Thyroid gland (tissue), 4 donors: ENCODE measurements around the gene RCAN2. TPM values are rescaled to one million over a fixed set of nuclear protein-coding genes. Genes with fewer than 3 reads are reported as not detected.

Experiments used
- DNase-seq, 2 donors: peaks; one replicate each; pipeline ENCODE4 v3.0.0-alpha.2; 2019
- H3K27ac ChIP-seq, 3 donors: fragments of 200-600 bp; sonication (generic); 1 replicate in 2 of 3; 2 replicates in 1 of 3; pipeline ENCODE4 v1.5.1; 2016 to 2019; ENCODE audit warnings: mild to moderate bottlenecking in 1 of 3, moderate library complexity in 1 of 3
- H3K27me3 ChIP-seq: fragments of 200-600 bp; sonication (generic); one replicate; pipeline ENCODE4 v1.5.1; 2019
- H3K36me3 ChIP-seq, 2 donors: fragments of 200-600 bp; sonication (generic); one replicate each; pipeline ENCODE4 v1.5.1; 2016 to 2019
- H3K4me1 ChIP-seq, 2 donors: fragments of 200-600 bp; sonication (generic); one replicate each; pipeline ENCODE4 v1.5.1; 2017 to 2019
- H3K4me3 ChIP-seq, 3 donors: fragments of 200-600 bp; sonication (generic); replicated peaks in 1 of 3; 1 replicate in 2 of 3; 2 replicates in 1 of 3; pipeline ENCODE4 v1.5.1; 2016; ENCODE audit warnings: mild to moderate bottlenecking in 1 of 3
- H3K9me3 ChIP-seq: fragments of 200-600 bp; sonication (generic); one replicate; pipeline ENCODE4 v1.5.1; 2017
- POLR2A ChIP-seq, 2 donors: fragments of 450-650 bp; IDR thresholded peaks; one replicate each; pipeline ENCODE4 v1.6.1; 2017; ENCODE audit warnings: antibody characterized with exemption in 2 of 2, mild to moderate bottlenecking in 2 of 2, moderate library complexity in 1 of 2
- WGBS, 2 donors: methylation state at CpG; one replicate each; pipeline ENCODE4 v1.1.5; 2017; 5-methylcytosine and 5-hydroxymethylcytosine counted together
- intact Hi-C: fragments of 100-400 bp; cut with DNase I; formaldehyde crosslinking; loops from one replicate; pipeline ENCODE4 v1.15.1; 2023
- total RNA-seq, 4 donors: library from RNA; depleted of rRNA; stranded (reverse); fragments of >200 nt; gene quantifications; one replicate each; pipeline ENCODE4 v1.2.3, GENCODE V29; 2016
- TF ChIP-seq, protein P1 (sequence below), 6 experiments: fragments of 200-600 bp in 3 of 6; fragments of 450-650 bp in 3 of 6; sonication (generic) in 3 of 6; IDR thresholded peaks; one replicate each; pipeline ENCODE4 v1.5.1; 2016 to 2019; ENCODE audit warnings: antibody characterized with exemption in 6 of 6, mild to moderate bottlenecking in 2 of 6, inconsistent platforms in 1 of 6, moderate library complexity in 1 of 6

RCAN2 gene
- total RNA-seq, 4 donors from 2014 or later = 14.0 to 33.2 (median 23.3) TPM

DNA sequence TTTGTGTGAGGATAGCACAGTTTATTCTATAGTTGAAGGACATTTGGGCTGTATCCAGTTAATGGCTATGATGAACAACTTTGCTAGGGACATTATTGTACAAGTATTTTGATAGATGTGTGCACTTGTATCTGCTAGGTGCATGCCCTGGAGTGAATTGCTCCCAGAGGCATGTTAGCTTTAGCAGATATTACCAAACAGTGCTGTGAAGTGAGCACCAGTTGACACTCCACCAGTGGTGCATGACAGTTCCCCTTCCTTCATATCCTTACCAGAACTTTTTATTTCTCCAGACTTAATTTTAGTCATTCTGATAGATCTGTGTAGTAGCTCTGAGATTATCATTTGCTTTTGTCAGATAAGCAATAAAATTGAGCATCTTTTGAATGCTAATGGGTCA is 271.6 kb downstream of the RCAN2 start:
- no peak overlapping the region for H3K4me3 ChIP-seq
- peaks cover 7 to 8% of the 10 kb centered on the region in 2 donors for H3K4me1 ChIP-seq
- peak; percentile 58 to 63 for DNase-seq
- TF ChIP-seq, protein P1, sequence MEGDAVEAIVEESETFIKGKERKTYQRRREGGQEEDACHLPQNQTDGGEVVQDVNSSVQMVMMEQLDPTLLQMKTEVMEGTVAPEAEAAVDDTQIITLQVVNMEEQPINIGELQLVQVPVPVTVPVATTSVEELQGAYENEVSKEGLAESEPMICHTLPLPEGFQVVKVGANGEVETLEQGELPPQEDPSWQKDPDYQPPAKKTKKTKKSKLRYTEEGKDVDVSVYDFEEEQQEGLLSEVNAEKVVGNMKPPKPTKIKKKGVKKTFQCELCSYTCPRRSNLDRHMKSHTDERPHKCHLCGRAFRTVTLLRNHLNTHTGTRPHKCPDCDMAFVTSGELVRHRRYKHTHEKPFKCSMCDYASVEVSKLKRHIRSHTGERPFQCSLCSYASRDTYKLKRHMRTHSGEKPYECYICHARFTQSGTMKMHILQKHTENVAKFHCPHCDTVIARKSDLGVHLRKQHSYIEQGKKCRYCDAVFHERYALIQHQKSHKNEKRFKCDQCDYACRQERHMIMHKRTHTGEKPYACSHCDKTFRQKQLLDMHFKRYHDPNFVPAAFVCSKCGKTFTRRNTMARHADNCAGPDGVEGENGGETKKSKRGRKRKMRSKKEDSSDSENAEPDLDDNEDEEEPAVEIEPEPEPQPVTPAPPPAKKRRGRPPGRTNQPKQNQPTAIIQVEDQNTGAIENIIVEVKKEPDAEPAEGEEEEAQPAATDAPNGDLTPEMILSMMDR (IDR thresholded peaks at IDR 0.05) = no peak
- no peak for TF ChIP-seq POLR2A (IDR thresholded peaks at IDR 0.05)
- no peaks in the 10 kb centered on the region for H3K9me3 ChIP-seq
- H3K27me3 ChIP-seq = no peaks in the 10 kb centered on the region
- no peak overlapping the region for H3K27ac ChIP-seq
- intact Hi-C loops = loop anchor here (5.0 to 10.0 kb wide), 2 partner anchors 125 to 188 kb away; no protein-coding TSS in a partner anchor
- no peaks in the 10 kb centered on the region for H3K36me3 ChIP-seq

DNA sequence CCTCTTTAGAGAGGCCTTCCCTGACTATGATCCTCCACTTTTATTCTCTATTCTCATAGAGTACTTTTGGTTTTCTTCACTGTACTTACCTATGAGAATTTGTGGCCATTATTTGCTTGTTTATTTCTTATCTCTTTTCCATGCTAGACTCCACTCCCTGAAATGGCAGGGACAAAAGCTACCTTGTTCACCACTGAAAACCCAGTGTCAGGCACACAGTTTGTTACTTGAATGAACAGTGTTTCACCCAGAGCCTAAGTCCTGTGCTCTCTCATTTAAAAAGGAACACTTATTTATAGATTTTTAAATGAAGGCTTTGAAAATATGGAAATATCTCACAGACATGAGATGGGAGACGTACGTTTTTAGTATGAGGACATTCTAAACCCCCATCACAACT is 272.8 kb downstream of the RCAN2 start:
- peak overlapping the region in 2 of 3 donors; percentile 33 to 53 for H3K27ac ChIP-seq
- no peaks in the 10 kb centered on the region for H3K27me3 ChIP-seq
- DNase-seq = no peak
- no peak overlapping the region for H3K4me3 ChIP-seq
- WGBS, 2 donors = 93 to 97% methylated on average over 2 of the region's 2 CpGs
- intact Hi-C loops = loop anchor here (10.0 kb wide), 1 partner anchor 124 kb away; no protein-coding TSS in a partner anchor
- H3K4me1 ChIP-seq = peaks cover 7 to 8% of the 10 kb centered on the region in 2 donors
- TF ChIP-seq POLR2A (IDR thresholded peaks at IDR 0.05) = no peak
- TF ChIP-seq, protein P1 (IDR thresholded peaks at IDR 0.05) = no peak
- H3K36me3 ChIP-seq = no peaks in the 10 kb centered on the region
- H3K9me3 ChIP-seq = no peaks in the 10 kb centered on the region

DNA sequence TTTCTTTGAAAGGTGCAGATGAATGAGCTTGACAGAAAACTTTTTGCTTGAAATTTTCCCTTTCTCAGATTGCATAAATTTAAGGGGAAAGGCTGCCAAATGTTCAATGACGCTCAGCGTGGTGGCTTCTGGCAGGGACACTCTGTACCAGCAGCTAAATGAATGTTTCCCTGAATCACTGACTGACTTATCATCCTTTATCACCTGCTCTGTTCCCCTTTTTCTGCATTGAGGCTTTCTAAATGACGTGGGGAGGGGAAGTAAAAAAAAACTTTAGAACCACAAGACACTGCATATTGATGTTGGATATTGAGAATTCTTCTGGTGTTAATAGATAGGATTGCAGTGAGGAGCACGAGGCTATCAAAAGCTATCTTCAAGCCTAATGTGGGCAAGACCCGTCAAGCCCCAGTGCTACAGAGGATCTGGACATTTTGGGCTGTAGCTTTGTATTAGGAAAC is 273.5 kb downstream of the RCAN2 start:
- peak; percentile 49 to 70 for DNase-seq
- Histone ChIP-seq H3K27ac (peak overlapping the region in 2 of 3 donors; percentile 33 to 65), H3K36me3 (no peaks in the 10 kb centered on the region), H3K27me3 (no peaks in the 10 kb centered on the region), H3K4me1 (peaks cover 7 to 8% of the 10 kb centered on the region in 2 donors), H3K4me3 (no peak overlapping the region), H3K9me3 (no peaks in the 10 kb centered on the region)
- 47 to 77% methylated on average over 5 of the region's 5 CpGs for WGBS, 2 donors
- no peak for TF ChIP-seq POLR2A (IDR thresholded peaks at IDR 0.05)
- TF ChIP-seq, protein P1 (IDR thresholded peaks at IDR 0.05) = no peak
- intact Hi-C loops = loop anchor here (10.0 kb wide), 1 partner anchor 123 kb away; no protein-coding TSS in a partner anchor

- Histone ChIP-seq H3K36me3 (no peaks in the 10 kb centered on the region), H3K4me3 (no peak overlapping the region), H3K27me3 (no peaks in the 10 kb centered on the region), H3K4me1 (peaks cover 7 to 8% of the 10 kb centered on the region in 2 donors), H3K27ac (peak overlapping the region in 1 of 3 donors; percentile 65), H3K9me3 (no peaks in the 10 kb centered on the region)
- WGBS, 2 donors = 75 to 90% methylated on average over 2 of the region's 2 CpGs
- peak in 1 of 2 donors; percentile 11 for DNase-seq
- intact Hi-C loops = loop anchor here (10.0 kb wide), 1 partner anchor 122 kb away; no protein-coding TSS in a partner anchor
- TF ChIP-seq POLR2A (IDR thresholded peaks at IDR 0.05) = no peak
- TF ChIP-seq, protein P1 (IDR thresholded peaks at IDR 0.05) = no peak
Observed at GRCh38 chr6:46216879-46217278, 274.4 kb downstream of the RCAN2 start.

DNA sequence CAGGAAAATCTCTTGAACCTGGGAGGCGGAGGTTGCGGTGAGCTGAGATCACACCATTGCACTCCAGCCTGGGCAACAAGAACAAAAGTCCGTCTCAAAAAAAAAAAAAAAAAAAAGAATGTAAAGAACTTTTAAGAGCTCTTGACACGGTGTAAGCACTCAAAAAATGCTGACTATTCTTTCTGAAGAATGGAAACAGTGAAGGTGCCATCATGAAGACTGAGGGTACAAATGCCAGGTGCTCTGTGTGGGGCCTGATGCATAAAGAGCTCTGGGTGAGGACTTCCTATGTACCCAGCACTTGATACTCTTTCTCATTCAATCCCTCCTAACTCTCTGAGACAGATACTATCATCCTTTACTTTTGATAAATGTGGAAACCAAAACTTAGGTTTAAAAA is 275.5 kb downstream of the RCAN2 start:
- WGBS, 2 donors = 45 to 48% methylated on average over 4 of the region's 4 CpGs
- intact Hi-C loops = loop anchor here (10.0 kb wide), 1 partner anchor 121 kb away; no protein-coding TSS in a partner anchor
- TF ChIP-seq, protein P1 (IDR thresholded peaks at IDR 0.05) = no peak
- no peak for TF ChIP-seq POLR2A (IDR thresholded peaks at IDR 0.05)

More for the DNA sequence above, 275.5 kb downstream of the RCAN2 start:
- Histone ChIP-seq H3K4me3 (no peak overlapping the region), H3K4me1 (peaks cover 7 to 8% of the 10 kb centered on the region in 2 donors), H3K9me3 (no peaks in the 10 kb centered on the region), H3K27me3 (no peaks in the 10 kb centered on the region), H3K27ac (no peak overlapping the region), H3K36me3 (no peaks in the 10 kb centered on the region)
- DNase-seq = no peak
